ENCODE measurements around the gene BIVM.

GRCh38 chr13:102757006-102757405 is 41.9 kb upstream of the BIVM start:
- TF ChIP-seq, protein P1, sequence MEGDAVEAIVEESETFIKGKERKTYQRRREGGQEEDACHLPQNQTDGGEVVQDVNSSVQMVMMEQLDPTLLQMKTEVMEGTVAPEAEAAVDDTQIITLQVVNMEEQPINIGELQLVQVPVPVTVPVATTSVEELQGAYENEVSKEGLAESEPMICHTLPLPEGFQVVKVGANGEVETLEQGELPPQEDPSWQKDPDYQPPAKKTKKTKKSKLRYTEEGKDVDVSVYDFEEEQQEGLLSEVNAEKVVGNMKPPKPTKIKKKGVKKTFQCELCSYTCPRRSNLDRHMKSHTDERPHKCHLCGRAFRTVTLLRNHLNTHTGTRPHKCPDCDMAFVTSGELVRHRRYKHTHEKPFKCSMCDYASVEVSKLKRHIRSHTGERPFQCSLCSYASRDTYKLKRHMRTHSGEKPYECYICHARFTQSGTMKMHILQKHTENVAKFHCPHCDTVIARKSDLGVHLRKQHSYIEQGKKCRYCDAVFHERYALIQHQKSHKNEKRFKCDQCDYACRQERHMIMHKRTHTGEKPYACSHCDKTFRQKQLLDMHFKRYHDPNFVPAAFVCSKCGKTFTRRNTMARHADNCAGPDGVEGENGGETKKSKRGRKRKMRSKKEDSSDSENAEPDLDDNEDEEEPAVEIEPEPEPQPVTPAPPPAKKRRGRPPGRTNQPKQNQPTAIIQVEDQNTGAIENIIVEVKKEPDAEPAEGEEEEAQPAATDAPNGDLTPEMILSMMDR (IDR thresholded peaks at IDR 0.05; ENCODE audit: borderline replicate concordance, extremely low read depth, low read length, poor library complexity, severe bottlenecking): no peak
- TF ChIP-seq EZH2 (IDR thresholded peaks at IDR 0.05; ENCODE audit: borderline replicate concordance, low read depth, low read length, severe bottlenecking): no peak

Measured in DND-41 (cell line).